Tibial nerve (tissue), 4 donors: ENCODE data around the gene MAGI3. TPM values are rescaled to one million over a fixed set of nuclear protein-coding genes. Genes with fewer than 3 reads are reported as not detected.

Source experiments
- DNase-seq, 2 donors: peaks; one replicate each; pipeline ENCODE4 v3.0.0-alpha.2; 2019; ENCODE audit warnings: low spot score in 2 of 2
- H3K27ac ChIP-seq, 4 donors: fragments of 200-600 bp; sonication (generic) in 3 of 4; one replicate each; pipeline ENCODE4 v1.5.1; 2017 to 2019; ENCODE audit warnings: mild to moderate bottlenecking in 1 of 4
- H3K27me3 ChIP-seq, 2 donors: fragments of 200-600 bp; sonication (generic) in 1 of 2; one replicate each; pipeline versions ENCODE4 v1.5.1 to v1.6.0; 2017 to 2019
- H3K36me3 ChIP-seq, 3 donors: fragments of 200-600 bp; sonication (generic); one replicate each; pipeline ENCODE4 v1.5.1; 2018 to 2019
- H3K4me1 ChIP-seq, 4 donors: fragments of 200-600 bp; sonication (generic) in 3 of 4; one replicate each; pipeline ENCODE4 v1.5.1; 2017 to 2019
- H3K4me3 ChIP-seq, 4 donors: fragments of 200-600 bp; sonication (generic) in 3 of 4; one replicate each; pipeline ENCODE4 v1.5.1; 2017 to 2019; ENCODE audit warnings: mild to moderate bottlenecking in 1 of 4, moderate library complexity in 1 of 4
- H3K9me3 ChIP-seq, 4 donors: fragments of 200-600 bp; sonication (generic) in 3 of 4; one replicate each; pipeline ENCODE4 v1.5.1; 2017 to 2019
- CTCF ChIP-seq, 5 experiments: fragments of 200-600 bp in 3 of 5; fragments of 450-650 bp in 2 of 5; sonication (generic) in 3 of 5; IDR thresholded peaks; one replicate each; pipeline ENCODE4 v1.5.1; 2016 to 2019; ENCODE audit warnings: antibody characterized with exemption in 5 of 5, mild to moderate bottlenecking in 3 of 5, moderate library complexity in 2 of 5
- EP300 ChIP-seq, 2 donors: sonication (generic); formaldehyde crosslinking; IDR thresholded peaks; one replicate each; pipeline ENCODE4 v1.6.1; 2017; ENCODE audit warnings: antibody characterized with exemption in 2 of 2, mild to moderate bottlenecking in 1 of 2
- POLR2A ChIP-seq, 2 donors: fragments of 450-650 bp; IDR thresholded peaks; one replicate each; pipeline ENCODE4 v1.6.1; 2017; ENCODE audit warnings: antibody characterized with exemption in 2 of 2, mild to moderate bottlenecking in 2 of 2, moderate library complexity in 2 of 2
- WGBS, 2 donors: methylation state at CpG; one replicate each; pipeline ENCODE4 v1.1.5; 2018; 5-methylcytosine and 5-hydroxymethylcytosine counted together
- total RNA-seq, 4 donors: library from RNA; depleted of rRNA; stranded (reverse); fragments of >200 nt; gene quantifications; one replicate each; pipeline ENCODE4 v1.1.0, GENCODE V29; 2016

The MAGI3 gene
- total RNA-seq, 4 donors from 2014 or later = 15.7 to 23.3 (median 19.4) TPM

- TF ChIP-seq POLR2A (IDR thresholded peaks at IDR 0.05) = no peak
- no peak for TF ChIP-seq EP300 (IDR thresholded peaks at IDR 0.05)
- no peak for TF ChIP-seq CTCF (IDR thresholded peaks at IDR 0.05)
- Histone ChIP-seq H3K4me1 (no peaks in the 10 kb centered on the region), H3K36me3 (peaks cover 0 to 12% (median 0%) of the 10 kb centered on the region in 3 donors), H3K4me3 (no peak overlapping the region), H3K9me3 (no peaks in the 10 kb centered on the region), H3K27me3 (no peaks in the 10 kb centered on the region), H3K27ac (no peak overlapping the region)
- WGBS, 2 donors = 97 to 100% methylated on average over 1 of the region's 1 CpG
- DNase-seq = no peak
These were observed 256.8 kb downstream of the MAGI3 start for GRCh38 chr1:113647164-113647563.

GRCh38 chr1:113648478-113648877, 258.2 kb downstream of the MAGI3 start:
- no peaks in the 10 kb centered on the region for H3K27me3 ChIP-seq
- H3K36me3 ChIP-seq = peaks cover 0 to 11% (median 0%) of the 10 kb centered on the region in 3 donors
- no peaks in the 10 kb centered on the region for H3K9me3 ChIP-seq
- no peaks in the 10 kb centered on the region for H3K4me1 ChIP-seq
- no peak overlapping the region for H3K27ac ChIP-seq
- TF ChIP-seq CTCF (IDR thresholded peaks at IDR 0.05) (no peak), POLR2A (IDR thresholded peaks at IDR 0.05) (no peak), EP300 (IDR thresholded peaks at IDR 0.05) (no peak)
- H3K4me3 ChIP-seq = no peak overlapping the region
- no peak for DNase-seq

- DNase-seq = no peak
- Histone ChIP-seq H3K4me3 (no peak overlapping the region), H3K36me3 (peaks cover 0 to 10% (median 0%) of the 10 kb centered on the region in 3 donors), H3K27ac (no peak overlapping the region), H3K4me1 (no peaks in the 10 kb centered on the region), H3K27me3 (no peaks in the 10 kb centered on the region), H3K9me3 (no peaks in the 10 kb centered on the region)
- no peak for TF ChIP-seq EP300 (IDR thresholded peaks at IDR 0.05)
- no peak for TF ChIP-seq CTCF (IDR thresholded peaks at IDR 0.05)
- TF ChIP-seq POLR2A (IDR thresholded peaks at IDR 0.05) = no peak
These were observed 262.5 kb downstream of the MAGI3 start for GRCh38 chr1:113652771-113653170.

- DNase-seq = no peak
These were observed 263.4 kb downstream of the MAGI3 start for GRCh38 chr1:113653741-113654140.

GRCh38 chr1:113654883-113655282, 264.6 kb downstream of the MAGI3 start:
- TF ChIP-seq POLR2A (IDR thresholded peaks at IDR 0.05) = no peak
- TF ChIP-seq EP300 (IDR thresholded peaks at IDR 0.05) = no peak
- TF ChIP-seq CTCF (IDR thresholded peaks at IDR 0.05) = no peak
- no peak for DNase-seq
- Histone ChIP-seq H3K36me3 (peaks cover 0 to 10% (median 0%) of the 10 kb centered on the region in 3 donors), H3K27me3 (no peaks in the 10 kb centered on the region), H3K9me3 (no peaks in the 10 kb centered on the region), H3K27ac (no peak overlapping the region), H3K4me3 (no peak overlapping the region), H3K4me1 (no peaks in the 10 kb centered on the region)
- WGBS, 2 donors = 95 to 96% methylated on average over 2 of the region's 2 CpGs

More at GRCh38 chr1:113653741-113654140, 263.4 kb downstream of the MAGI3 start:
- Histone ChIP-seq H3K27me3 (no peaks in the 10 kb centered on the region), H3K36me3 (peaks cover 0 to 10% (median 0%) of the 10 kb centered on the region in 3 donors), H3K9me3 (no peaks in the 10 kb centered on the region), H3K4me3 (no peak overlapping the region), H3K27ac (no peak overlapping the region), H3K4me1 (no peaks in the 10 kb centered on the region)
- WGBS, 2 donors = 93% methylated on average over 5 of the region's 5 CpGs
- TF ChIP-seq CTCF (IDR thresholded peaks at IDR 0.05) = no peak
- no peak for TF ChIP-seq EP300 (IDR thresholded peaks at IDR 0.05)
- TF ChIP-seq POLR2A (IDR thresholded peaks at IDR 0.05) = no peak
